Activated CD8-positive, alpha-beta memory T cell treated with anti-CD3 and anti-CD28 coated beads, Interleukin-2, amount 50 U/mL, for 48 hours (primary cell): ENCODE data around the gene UGT1A6.
"Not testable (repeated sequence)": the region's sequence is repeated elsewhere in the genome, so short reads cannot be mapped to it uniquely, and the experiment has no call there.

Source experiments
- DNase-seq: peaks from one replicate; pipeline ENCODE4 v3.0.0-alpha.2; 2020

The UGT1A6 gene

GRCh38 chr2:233736868-233737653 is 44.4 kb downstream of the UGT1A6 start:
- not testable (repeated sequence) for DNase-seq

GRCh38 chr2:233740870-233741269 is 48.2 kb downstream of the UGT1A6 start:
- no peak for DNase-seq

- DNase-seq: no peak
Measured at GRCh38 chr2:233743464-233744259, 51.0 kb downstream of the UGT1A6 start.

GRCh38 chr2:233745073-233745755 is 52.5 kb downstream of the UGT1A6 start:
- DNase-seq: no peak

- not testable (repeated sequence) for DNase-seq
Measured at GRCh38 chr2:233745838-233746237, 53.1 kb downstream of the UGT1A6 start.

- no peak for DNase-seq
Measured at GRCh38 chr2:233746475-233747282, 54.0 kb downstream of the UGT1A6 start.

GRCh38 chr2:233747283-233747544 is 54.5 kb downstream of the UGT1A6 start:
- no peak for DNase-seq

- DNase-seq: not testable (repeated sequence)
Measured at GRCh38 chr2:233750689-233751088, 58.0 kb downstream of the UGT1A6 start.

- not testable (repeated sequence) for DNase-seq
Measured at GRCh38 chr2:233751212-233752009, 58.7 kb downstream of the UGT1A6 start.

- DNase-seq: no peak
Measured at GRCh38 chr2:233754872-233755611, 62.4 kb downstream of the UGT1A6 start.

- DNase-seq: no peak
Measured at GRCh38 chr2:233756429-233757081, 63.9 kb downstream of the UGT1A6 start.

- no peak for DNase-seq
Measured at GRCh38 chr2:233758141-233758540, 65.5 kb downstream of the UGT1A6 start.

- no peak for DNase-seq
Measured at GRCh38 chr2:233758849-233759248, 66.2 kb downstream of the UGT1A6 start.

- DNase-seq: no peak
Measured at GRCh38 chr2:233760043-233760442, 67.4 kb downstream of the UGT1A6 start, which contains the start of gene UGT1A1. Gene UGT1A1 (plus strand): TSS chr2:233760270. CDS start chr2:233760288, 18 bp downstream.

GRCh38 chr2:233761040-233761769 is 68.5 kb downstream of the UGT1A6 start:
- no peak for DNase-seq

GRCh38 chr2:233764264-233764663 is 71.6 kb downstream of the UGT1A6 start:
- no peak for DNase-seq

- DNase-seq: no peak
Measured at GRCh38 chr2:233764761-233765160, 72.1 kb downstream of the UGT1A6 start.

GRCh38 chr2:233766416-233766815 is 73.7 kb downstream of the UGT1A6 start:
- no peak for DNase-seq

GRCh38 chr2:233768076-233768475 is 75.4 kb downstream of the UGT1A6 start:
- DNase-seq: no peak

GRCh38 chr2:233769260-233769659 is 76.6 kb downstream of the UGT1A6 start:
- no peak for DNase-seq
